ENCODE measurements around the gene OR2G6. TPM values are rescaled to one million over a fixed set of nuclear protein-coding genes. Genes with fewer than 3 reads are reported as not detected.
"Not testable (repeated sequence)": the region's sequence is repeated elsewhere in the genome, so short reads cannot be mapped to it uniquely, and the experiment has no call there.

The OR2G6 gene
- polyA plus RNA-seq, 1 donor = not detected

DNA sequence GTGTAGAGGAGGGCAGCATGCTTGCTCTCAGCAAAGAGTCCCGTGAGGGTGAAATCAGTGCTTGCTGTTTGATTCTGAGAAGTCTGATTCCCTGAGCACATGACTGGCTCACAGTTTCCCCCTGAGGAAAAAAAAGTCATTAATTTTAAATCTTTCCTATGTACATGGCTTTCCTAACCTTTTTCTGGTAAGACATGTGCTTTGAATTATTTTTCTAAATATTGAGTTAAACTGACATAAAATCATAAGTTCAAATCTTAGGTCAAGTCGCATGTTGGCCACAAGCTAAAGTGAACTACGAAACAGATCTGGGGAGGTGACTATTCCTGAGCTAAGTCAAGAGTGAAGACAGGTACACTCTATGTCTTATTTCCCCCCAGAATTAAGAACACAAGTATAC, 66.8 kb downstream of the OR2G6 start, which contains the start of gene OR2T34:
OR2T34 (minus strand) TSS at position 101 of the 400 bp plus-strand sequence; CDS start at position 101, 0 bp downstream.
- H3K27me3 ChIP-seq (ENCODE audit: control insufficient read depth, insufficient read depth, low read length); H3K4me1 ChIP-seq (ENCODE audit: control insufficient read depth, insufficient read depth, low read length); H3K9me3 ChIP-seq (ENCODE audit: control insufficient read depth, low read depth, low read length); DNase-seq; H3K36me3 ChIP-seq (ENCODE audit: control insufficient read depth, insufficient read depth, low read length); H3K27ac ChIP-seq (ENCODE audit: low read length); H3K4me3 ChIP-seq (ENCODE audit: low read length): not testable (repeated sequence)
- WGBS (ENCODE audit: insufficient coverage, low lambda C conversion rate) = no CpG with 5 or more reads among the region's 3 CpGs

DNA sequence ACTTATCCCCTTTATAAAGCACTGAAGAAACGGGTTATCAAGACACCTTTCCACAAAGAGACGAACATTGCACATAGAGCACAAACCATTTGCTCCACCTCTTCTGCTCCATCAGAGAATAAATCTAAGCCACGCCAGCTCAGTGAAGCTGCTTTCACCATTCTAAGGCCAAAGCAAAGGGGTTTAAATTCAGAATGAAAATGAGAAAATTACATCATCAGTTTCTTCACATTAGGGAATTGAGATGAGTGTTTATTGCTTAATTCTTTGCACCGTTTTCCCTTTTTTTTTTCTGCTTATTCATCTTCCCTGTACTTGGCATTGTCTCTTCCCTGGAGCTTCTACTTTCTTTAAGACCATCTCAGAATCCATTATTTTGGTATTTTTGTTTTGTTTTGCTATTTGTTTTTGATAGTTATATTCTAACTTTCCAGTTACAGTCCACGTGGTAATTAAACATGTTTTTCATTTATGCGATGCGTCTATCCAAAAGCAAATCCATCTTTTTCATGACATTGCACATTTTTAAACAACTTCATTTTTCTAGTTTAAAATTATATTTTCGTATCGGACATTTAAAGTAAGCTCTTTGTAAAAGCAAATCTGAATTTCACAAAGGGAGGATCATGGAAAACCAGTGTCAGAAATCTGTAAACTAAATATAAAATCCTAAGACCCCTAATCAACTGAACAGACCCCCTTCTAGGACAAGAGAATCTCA, 68.5 kb downstream of the OR2G6 start:
- no peaks in the 10 kb centered on the region for H3K27me3 ChIP-seq (ENCODE audit: control insufficient read depth, insufficient read depth, low read length)
- WGBS (ENCODE audit: insufficient coverage, low lambda C conversion rate) = 87% methylated on average over 7 of the region's 9 CpGs
- H3K4me3 ChIP-seq (ENCODE audit: low read length) = no peak overlapping the region
- H3K4me1 ChIP-seq (ENCODE audit: control insufficient read depth, insufficient read depth, low read length) = no peaks in the 10 kb centered on the region
- no peaks in the 10 kb centered on the region for H3K9me3 ChIP-seq (ENCODE audit: control insufficient read depth, low read depth, low read length)
- no peaks in the 10 kb centered on the region for H3K36me3 ChIP-seq (ENCODE audit: control insufficient read depth, insufficient read depth, low read length)
- H3K27ac ChIP-seq (ENCODE audit: low read length) = no peak overlapping the region
- DNase-seq = no peak

Other genes with a start within 250 kb of the OR2G6 start
- gene OR2T33, start 230.1 kb upstream of the OR2G6 start, polyA plus RNA-seq = not detected
- gene OR2T12, start 204.6 kb upstream of the OR2G6 start, polyA plus RNA-seq = not detected
- not detected for gene OR2M7, start 183.5 kb upstream of the OR2G6 start, polyA plus RNA-seq
- gene OR14C36, start 159.3 kb upstream of the OR2G6 start, polyA plus RNA-seq = not detected
- gene OR2T4, start 146.4 kb upstream of the OR2G6 start, polyA plus RNA-seq = not detected
- not detected for gene OR2T6, start 132.3 kb upstream of the OR2G6 start, polyA plus RNA-seq
- gene OR2T1, start 105.0 kb upstream of the OR2G6 start, polyA plus RNA-seq = not detected
- not detected for gene OR2T2, start 62.4 kb upstream of the OR2G6 start, polyA plus RNA-seq
- not detected for gene OR2T3, start 34.7 kb upstream of the OR2G6 start, polyA plus RNA-seq
- not detected for gene OR2T5, start 19.5 kb upstream of the OR2G6 start, polyA plus RNA-seq
- not detected for gene OR2T29, start 54.7 kb downstream of the OR2G6 start, polyA plus RNA-seq
- not detected for gene OR2T34, start 66.7 kb downstream of the OR2G6 start, polyA plus RNA-seq
- not detected for gene OR2T10, start 89.6 kb downstream of the OR2G6 start, polyA plus RNA-seq
- gene OR2T11, start 127.0 kb downstream of the OR2G6 start, polyA plus RNA-seq = not detected
- gene OR2T35, start 137.2 kb downstream of the OR2G6 start, polyA plus RNA-seq = not detected
- gene OR2T27, start 147.5 kb downstream of the OR2G6 start, polyA plus RNA-seq = not detected
- not detected for gene OR14I1, start 194.7 kb downstream of the OR2G6 start, polyA plus RNA-seq
- 2.1 TPM for gene LYPD8, start 247.7 kb downstream of the OR2G6 start, polyA plus RNA-seq

Measured in large intestine (tissue), 3 donors.